ENCODE measurements around the gene LRRC43.

GRCh38 chr12:122205053-122205925, 22.4 kb downstream of the LRRC43 start:
- TF ChIP-seq CTCF (IDR thresholded peaks at IDR 0.05; ENCODE audit: low read depth, low read length) (no peak), MAX (IDR thresholded peaks at IDR 0.05; ENCODE audit: low read depth, low read length) (no peak)
